HG02970 (cell line): ENCODE results near the gene DNAAF1.
"Not testable (repeated sequence)": the region's sequence is repeated elsewhere in the genome, so short reads cannot be mapped to it uniquely, and the experiment has no call there.

Source experiments
- ATAC-seq: cut with Tn5 transposase; IDR thresholded peaks from one replicate; pipeline ENCODE4 v1.9.1; 2021; ENCODE audit warnings: mild to moderate bottlenecking, moderate library complexity, moderate number of reproducible peaks; ENCODE audit not compliant: unreplicated experiment, low FRiP score

Gene DNAAF1

GRCh38 chr16:84182680-84183571 is 37.8 kb downstream of the DNAAF1 start:
- no peak for ATAC-seq

- ATAC-seq: no peak
These were observed 38.4 kb downstream of the DNAAF1 start for GRCh38 chr16:84183572-84183875.

- ATAC-seq: no peak
These were observed 38.9 kb downstream of the DNAAF1 start for GRCh38 chr16:84183911-84184591.

GRCh38 chr16:84184775-84185174 is 39.7 kb downstream of the DNAAF1 start:
- ATAC-seq: no peak

- peak; percentile 92 for ATAC-seq
These were observed 41.8 kb downstream of the DNAAF1 start, which contains the start of gene TAF1C for GRCh38 chr16:84186685-84187437. TSS of gene TAF1C (minus strand) at chr16:84187057. CDS start at chr16:84184988, 2,069 bp downstream.

- no peak for ATAC-seq
These were observed 45.8 kb downstream of the DNAAF1 start, which contains the start of gene ADAD2 for GRCh38 chr16:84190731-84191388. TSS of gene ADAD2 (plus strand) at chr16:84191157. CDS start at chr16:84191231, 74 bp downstream.

GRCh38 chr16:84191466-84191865 is 46.4 kb downstream of the DNAAF1 start:
- no peak for ATAC-seq

GRCh38 chr16:84193480-84193879 is 48.4 kb downstream of the DNAAF1 start:
- ATAC-seq: no peak

- ATAC-seq: no peak
These were observed 48.9 kb downstream of the DNAAF1 start for GRCh38 chr16:84194018-84194417.

GRCh38 chr16:84194470-84195200 is 49.5 kb downstream of the DNAAF1 start:
- ATAC-seq: no peak

DNA sequence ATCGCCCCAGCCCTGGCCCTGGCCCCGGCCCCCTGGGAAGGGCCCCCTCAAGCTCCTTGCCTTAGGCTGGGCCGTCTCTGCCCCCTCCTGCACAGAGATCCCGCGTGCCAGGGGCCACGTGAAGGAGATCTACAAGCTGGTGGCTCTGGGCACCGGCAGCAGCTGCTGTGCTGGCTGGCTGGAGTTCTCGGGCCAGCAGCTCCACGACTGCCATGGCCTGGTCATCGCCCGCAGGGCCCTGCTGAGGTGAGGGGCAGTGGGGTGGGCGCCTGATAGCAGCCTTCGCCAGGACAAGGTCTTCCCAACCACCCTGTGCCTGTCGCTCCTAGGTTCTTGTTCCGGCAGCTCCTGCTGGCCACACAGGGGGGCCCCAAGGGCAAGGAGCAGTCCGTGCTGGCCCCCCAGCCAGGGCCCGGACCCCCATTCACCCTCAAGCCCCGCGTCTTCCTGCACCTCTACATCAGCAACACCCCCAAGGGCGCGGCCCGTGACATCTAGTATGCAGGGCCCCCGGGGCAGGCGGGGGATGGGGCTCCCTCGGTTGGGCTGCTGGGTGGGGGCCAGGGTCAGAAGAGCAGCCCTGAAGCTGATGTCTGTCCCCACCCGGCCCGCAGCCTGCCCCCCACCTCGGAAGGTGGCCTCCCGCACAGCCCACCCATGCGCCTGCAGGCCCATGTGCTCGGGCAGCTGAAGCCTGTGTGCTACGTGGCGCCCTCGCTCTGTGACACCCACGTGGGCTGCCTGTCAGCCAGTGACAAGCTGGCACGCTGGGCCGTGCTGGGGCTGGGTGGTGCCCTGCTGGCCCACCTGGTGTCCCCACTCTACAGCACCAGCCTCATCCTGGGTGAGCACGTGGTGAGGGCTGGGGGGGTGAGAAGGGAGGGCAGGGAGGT is 50.3 kb downstream of the DNAAF1 start:
- no peak for ATAC-seq

DNA sequence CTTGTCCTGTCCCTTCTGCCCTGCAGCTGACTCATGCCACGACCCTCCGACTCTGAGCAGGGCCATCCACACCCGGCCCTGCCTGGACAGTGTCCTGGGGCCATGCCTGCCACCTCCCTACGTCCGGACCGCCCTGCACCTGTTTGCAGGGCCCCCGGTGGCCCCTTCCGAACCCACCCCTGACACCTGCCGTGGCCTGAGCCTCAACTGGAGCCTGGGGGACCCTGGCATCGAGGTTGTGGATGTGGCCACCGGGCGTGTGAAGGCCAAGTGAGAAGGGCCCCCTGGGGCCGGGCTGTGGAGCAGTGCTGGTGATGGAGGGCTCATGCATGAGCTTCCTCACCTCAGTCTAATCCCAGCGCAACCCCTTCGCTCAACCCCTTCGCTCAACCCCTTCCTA is 51.0 kb downstream of the DNAAF1 start:
- ATAC-seq: no peak

DNA sequence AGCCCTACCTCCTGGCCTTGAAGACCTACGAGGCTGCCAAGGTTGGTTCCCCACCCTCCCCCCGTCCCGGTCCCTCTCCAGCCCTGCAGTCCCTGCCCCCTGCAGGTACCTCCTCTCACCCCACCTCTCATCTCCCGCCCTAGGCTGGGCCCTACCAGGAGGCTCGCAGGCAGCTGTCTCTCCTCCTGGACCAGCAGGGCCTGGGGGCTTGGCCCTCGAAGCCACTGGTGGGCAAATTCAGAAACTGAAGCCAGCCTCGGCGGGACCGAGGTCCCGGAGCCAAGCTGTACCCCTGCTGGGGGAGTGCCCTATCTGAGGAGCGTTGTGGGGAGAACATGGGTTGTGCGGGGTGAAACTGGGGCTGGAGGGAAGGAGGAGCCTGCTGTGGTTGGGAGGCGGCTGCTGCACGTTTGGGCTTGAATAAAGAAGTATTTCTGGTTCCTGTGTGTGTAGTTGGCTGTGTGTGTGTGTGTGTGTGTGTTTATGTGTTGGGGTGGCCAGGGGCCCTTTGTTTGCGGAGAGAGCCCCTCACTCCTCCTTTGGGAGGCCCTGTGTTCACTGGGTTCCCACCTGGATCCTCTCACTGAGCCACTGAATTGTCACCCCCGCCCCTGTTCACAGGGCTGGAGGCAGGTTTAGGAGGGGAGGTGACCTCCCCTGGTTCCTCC is 51.8 kb downstream of the DNAAF1 start:
- no peak for ATAC-seq

GRCh38 chr16:84197466-84198128 is 52.5 kb downstream of the DNAAF1 start:
- ATAC-seq: no peak

DNA sequence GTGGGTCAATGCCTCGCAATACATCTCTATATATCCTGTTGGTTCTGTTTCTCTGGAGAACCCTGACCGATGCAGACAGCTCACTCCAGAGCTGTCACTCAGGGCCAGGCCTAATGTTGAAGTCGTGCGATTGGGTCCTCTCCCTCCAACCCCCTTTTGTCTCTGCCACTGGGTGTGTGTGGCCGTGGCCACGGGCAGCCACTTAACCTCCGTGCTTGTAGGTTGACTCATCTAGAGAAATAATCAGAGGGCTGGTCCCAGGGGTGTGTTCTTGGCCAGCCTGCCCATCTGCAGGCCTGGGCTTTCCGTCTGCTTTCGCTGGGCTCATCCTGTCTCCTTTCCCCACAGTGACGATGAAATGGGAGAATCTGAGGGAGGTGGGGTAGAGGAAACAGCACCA is 53.3 kb downstream of the DNAAF1 start:
- no peak for ATAC-seq

DNA sequence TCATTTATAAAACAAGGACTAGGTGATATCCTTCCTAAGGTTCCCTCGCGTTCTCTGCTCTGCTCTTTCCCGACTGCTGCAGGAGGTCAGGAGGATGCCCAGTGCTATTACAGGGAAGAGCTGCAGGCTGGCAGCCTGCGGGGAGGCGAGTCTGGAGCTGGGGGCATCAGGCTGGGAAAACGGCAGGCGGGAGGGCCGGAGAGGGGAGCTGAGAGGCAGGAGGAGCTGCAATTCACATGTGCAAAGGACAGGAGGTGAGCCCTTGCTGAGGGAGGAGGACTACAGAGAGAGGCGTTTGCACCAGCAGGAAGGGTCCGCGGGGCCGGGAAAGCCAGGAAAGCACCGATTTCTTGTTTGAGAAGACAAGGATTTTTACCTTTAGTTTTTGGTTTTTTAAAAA is 54.0 kb downstream of the DNAAF1 start:
- no peak for ATAC-seq

DNA sequence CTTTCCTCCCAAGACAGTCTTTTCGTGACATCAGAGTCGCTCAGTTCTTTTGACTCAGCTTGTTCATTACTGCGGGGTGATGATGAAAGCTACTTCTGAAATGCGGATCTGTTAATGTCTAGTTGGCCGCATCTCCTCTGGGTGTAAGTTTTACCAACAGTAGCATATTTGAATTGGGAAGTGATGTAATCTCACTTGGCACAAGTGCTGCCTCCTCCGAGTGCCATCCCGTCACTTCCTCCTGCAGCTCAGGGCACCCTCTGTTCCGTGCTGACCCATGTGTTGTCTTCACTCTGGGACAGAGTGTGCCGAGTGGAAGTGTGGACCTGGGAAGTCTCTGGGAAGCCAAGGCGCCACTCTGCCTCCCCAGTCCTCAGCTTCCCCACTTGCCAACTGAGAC is 54.8 kb downstream of the DNAAF1 start:
- no peak for ATAC-seq

GRCh38 chr16:84204551-84204950 is 59.4 kb downstream of the DNAAF1 start:
- not testable (repeated sequence) for ATAC-seq
